Body of pancreas (tissue), 4 donors: Measurements from ENCODE around the gene CUEDC2. TPM values are rescaled to one million over a fixed set of nuclear protein-coding genes. Genes with fewer than 3 reads are reported as not detected.

ENCODE experiments used
- ATAC-seq: fragments of 150-250 bp; one replicate; pipeline ENCODE4 v1.9.1; 2016
- DNase-seq, 4 donors: peaks; one replicate each; pipeline ENCODE4 v3.0.0-alpha.2; 2019
- H3K27ac ChIP-seq, 4 donors: fragments of 200-600 bp; sonication (generic); 1 replicate in 3 of 4; 2 replicates in 1 of 4; pipeline versions ENCODE4 v1.5.1 to v1.6.1; 2016 to 2019; ENCODE audit warnings: mild to moderate bottlenecking in 1 of 4, mixed read lengths in 1 of 4, moderate library complexity in 1 of 4
- H3K27me3 ChIP-seq, 2 donors: fragments of 200-600 bp; sonication (generic); one replicate each; pipeline ENCODE4 v1.6.0; 2016; ENCODE audit warnings: mild to moderate bottlenecking in 1 of 2
- H3K36me3 ChIP-seq, 2 donors: fragments of 200-600 bp; sonication (generic); replicated peaks in 1 of 2; 2 replicates each; pipeline ENCODE4 v1.5.1; 2016; ENCODE audit warnings: low read depth in 2 of 2; ENCODE audit not compliant: insufficient read depth in 1 of 2
- H3K4me1 ChIP-seq: fragments of 200-600 bp; sonication (generic); one replicate; pipeline ENCODE4 v1.6.0; 2016
- H3K4me3 ChIP-seq, 2 donors: fragments of 200-600 bp; sonication (generic); 1 replicate in 1 of 2; 2 replicates in 1 of 2; pipeline ENCODE4 v1.5.1; 2016 to 2019
- H3K9me3 ChIP-seq, 3 donors: fragments of 200-600 bp; sonication (generic); 1 replicate in 2 of 3; 2 replicates in 1 of 3; pipeline ENCODE4 v1.5.1; 2016
- POLR2A ChIP-seq, 3 donors: fragments of 450-650 bp; IDR thresholded peaks; one replicate each; pipeline ENCODE4 v1.6.1; 2016; ENCODE audit warnings: antibody characterized with exemption in 3 of 3, mild to moderate bottlenecking in 2 of 3
- WGBS, 2 donors: methylation state at CpG; one replicate each; pipeline ENCODE4 v1.1.5; 2017; 5-methylcytosine and 5-hydroxymethylcytosine counted together
- intact Hi-C: fragments of 100-400 bp; cut with DNase I; formaldehyde crosslinking; loops from one replicate; pipeline ENCODE4 v1.15.1; 2023
- total RNA-seq, 2 donors: library from RNA; depleted of rRNA; stranded (reverse); fragments of >200 nt; gene quantifications; one replicate each; pipeline ENCODE4 v1.1.0, GENCODE V29; 2016
- TF ChIP-seq, protein P1 (sequence below), 7 experiments: fragments of 450-650 bp in 4 of 7; fragments of 200-600 bp in 3 of 7; sonication (generic) in 3 of 7; IDR thresholded peaks; one replicate each; pipeline ENCODE4 v1.5.1; 2016 to 2019; ENCODE audit warnings: antibody characterized with exemption in 7 of 7

The CUEDC2 gene
- total RNA-seq, 2 donors from 2014 or later: 30.3 to 35.5 TPM

DNA sequence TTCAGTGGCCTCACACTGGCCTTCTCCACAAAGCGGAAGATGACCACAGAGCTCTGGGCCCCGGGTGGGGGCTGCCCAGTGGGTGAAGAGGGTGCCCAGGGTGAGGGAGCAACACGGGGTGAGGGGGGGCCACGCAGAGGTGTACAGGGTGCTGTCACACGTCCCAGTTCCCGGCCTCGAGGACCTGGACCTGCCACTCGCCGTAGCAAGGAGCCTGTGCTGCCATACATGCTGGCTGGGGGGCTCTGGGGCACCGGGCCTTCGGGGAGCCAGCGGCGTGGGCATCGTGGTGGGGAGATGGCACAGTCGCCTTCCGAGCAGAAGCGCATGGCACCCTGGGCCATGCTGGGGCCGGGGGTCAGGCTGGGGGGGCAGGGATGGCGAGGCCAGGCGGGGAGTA is 15.7 kb downstream of the CUEDC2 start:
- peaks cover 17% of the 10 kb centered on the region for H3K4me1 ChIP-seq
- intact Hi-C loops: no loop called here
- H3K4me3 ChIP-seq: no peak overlapping the region
- H3K36me3 ChIP-seq: no peaks in the 10 kb centered on the region
- WGBS, 2 donors: 67 to 69% methylated on average over 14 to 18 of the region's 20 CpGs
- ATAC-seq (no peak), DNase-seq (no peak)
- peaks cover 0 to 15% of the 10 kb centered on the region in 2 donors for H3K27me3 ChIP-seq
- no peak for TF ChIP-seq POLR2A (IDR thresholded peaks at IDR 0.05)
- TF ChIP-seq, protein P1, sequence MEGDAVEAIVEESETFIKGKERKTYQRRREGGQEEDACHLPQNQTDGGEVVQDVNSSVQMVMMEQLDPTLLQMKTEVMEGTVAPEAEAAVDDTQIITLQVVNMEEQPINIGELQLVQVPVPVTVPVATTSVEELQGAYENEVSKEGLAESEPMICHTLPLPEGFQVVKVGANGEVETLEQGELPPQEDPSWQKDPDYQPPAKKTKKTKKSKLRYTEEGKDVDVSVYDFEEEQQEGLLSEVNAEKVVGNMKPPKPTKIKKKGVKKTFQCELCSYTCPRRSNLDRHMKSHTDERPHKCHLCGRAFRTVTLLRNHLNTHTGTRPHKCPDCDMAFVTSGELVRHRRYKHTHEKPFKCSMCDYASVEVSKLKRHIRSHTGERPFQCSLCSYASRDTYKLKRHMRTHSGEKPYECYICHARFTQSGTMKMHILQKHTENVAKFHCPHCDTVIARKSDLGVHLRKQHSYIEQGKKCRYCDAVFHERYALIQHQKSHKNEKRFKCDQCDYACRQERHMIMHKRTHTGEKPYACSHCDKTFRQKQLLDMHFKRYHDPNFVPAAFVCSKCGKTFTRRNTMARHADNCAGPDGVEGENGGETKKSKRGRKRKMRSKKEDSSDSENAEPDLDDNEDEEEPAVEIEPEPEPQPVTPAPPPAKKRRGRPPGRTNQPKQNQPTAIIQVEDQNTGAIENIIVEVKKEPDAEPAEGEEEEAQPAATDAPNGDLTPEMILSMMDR (IDR thresholded peaks at IDR 0.05): no peak
- H3K27ac ChIP-seq: no peak overlapping the region
- no peaks in the 10 kb centered on the region for H3K9me3 ChIP-seq

- no peaks in the 10 kb centered on the region for H3K9me3 ChIP-seq
- peaks cover 17% of the 10 kb centered on the region for H3K4me1 ChIP-seq
- WGBS, 2 donors: 50 to 58% methylated on average over 2 to 9 of the region's 9 CpGs
- intact Hi-C loops: no loop called here
- H3K36me3 ChIP-seq: no peaks in the 10 kb centered on the region
- H3K27ac ChIP-seq: no peak overlapping the region
- no peak overlapping the region for H3K4me3 ChIP-seq
- DNase-seq (no peak), ATAC-seq (no peak)
- H3K27me3 ChIP-seq: peaks cover 0 to 16% of the 10 kb centered on the region in 2 donors
- TF ChIP-seq, protein P1 (IDR thresholded peaks at IDR 0.05): no peak
- no peak for TF ChIP-seq POLR2A (IDR thresholded peaks at IDR 0.05)
Measured at GRCh38 chr10:102416283-102416682, 16.1 kb downstream of the CUEDC2 start.

GRCh38 chr10:102414749-102415148 is 17.6 kb downstream of the CUEDC2 start:
- H3K27ac ChIP-seq: no peak overlapping the region
- intact Hi-C loops: no loop called here
- DNase-seq: no peak
- H3K4me1 ChIP-seq: peaks cover 22% of the 10 kb centered on the region
- TF ChIP-seq, protein P1 (IDR thresholded peaks at IDR 0.05): no peak
- no peak for TF ChIP-seq POLR2A (IDR thresholded peaks at IDR 0.05)
- H3K4me3 ChIP-seq: no peak overlapping the region
- peaks cover 0 to 31% of the 10 kb centered on the region in 2 donors for H3K27me3 ChIP-seq
- 27 to 33% methylated on average over 11 to 18 of the region's 20 CpGs for WGBS, 2 donors
- no peaks in the 10 kb centered on the region for H3K9me3 ChIP-seq
- ATAC-seq: no peak
- no peaks in the 10 kb centered on the region for H3K36me3 ChIP-seq

GRCh38 chr10:102413806-102414561 is 18.4 kb downstream of the CUEDC2 start:
- H3K27me3 ChIP-seq: peaks cover 0 to 35% of the 10 kb centered on the region in 2 donors
- 61 to 66% methylated on average over 13 to 16 of the region's 16 CpGs for WGBS, 2 donors
- DNase-seq (no peak), ATAC-seq (no peak)
- no peak overlapping the region for H3K4me3 ChIP-seq
- H3K9me3 ChIP-seq: no peaks in the 10 kb centered on the region
- peaks cover 19% of the 10 kb centered on the region for H3K4me1 ChIP-seq
- no peak overlapping the region for H3K27ac ChIP-seq
- intact Hi-C loops: no loop called here
- no peaks in the 10 kb centered on the region for H3K36me3 ChIP-seq
- TF ChIP-seq, protein P1 (IDR thresholded peaks at IDR 0.05): no peak
- TF ChIP-seq POLR2A (IDR thresholded peaks at IDR 0.05): no peak
